HCEC 1CT (cell line): ENCODE data around the gene MAU2.
"Not testable (repeated sequence)": the region's sequence is repeated elsewhere in the genome, so short reads cannot be mapped to it uniquely, and the experiment has no call there.

Source experiments
- DNase-seq: peaks from one replicate; pipeline ENCODE4 v3.0.0-alpha.2; 2017

Gene MAU2

GRCh38 chr19:19385896-19386869, 65.6 kb downstream of the MAU2 start:
- DNase-seq: no peak

GRCh38 chr19:19387108-19387507, 66.5 kb downstream of the MAU2 start:
- no peak for DNase-seq

- DNase-seq: no peak
These were observed 68.2 kb downstream of the MAU2 start for GRCh38 chr19:19388568-19389555.

- not testable (repeated sequence) for DNase-seq
These were observed 69.1 kb downstream of the MAU2 start for GRCh38 chr19:19389683-19390082.

- not testable (repeated sequence) for DNase-seq
These were observed 73.7 kb downstream of the MAU2 start for GRCh38 chr19:19394333-19394732.

GRCh38 chr19:19399733-19400433, 79.3 kb downstream of the MAU2 start:
- peak; percentile 50 for DNase-seq

- DNase-seq: peak; percentile 27
These were observed 82.2 kb downstream of the MAU2 start for GRCh38 chr19:19402656-19403372.

- DNase-seq: peak; percentile 49
These were observed 82.8 kb downstream of the MAU2 start for GRCh38 chr19:19403373-19403901.

GRCh38 chr19:19404879-19405860, 84.5 kb downstream of the MAU2 start, which contains the start of gene GATAD2A:
GATAD2A (plus strand) TSS chr19:19405675; CDS start chr19:19465346, 59,671 bp downstream.
- DNase-seq: peak; percentile 95

GRCh38 chr19:19405971-19406877, 85.6 kb downstream of the MAU2 start:
- DNase-seq: peak; percentile 57

GRCh38 chr19:19406878-19407632, 86.4 kb downstream of the MAU2 start:
- DNase-seq: peak; percentile 44

GRCh38 chr19:19407633-19407930, 87.0 kb downstream of the MAU2 start:
- no peak for DNase-seq
